Measurements from ENCODE around the gene DDAH1.

Gene DDAH1

GRCh38 chr1:85303440-85304162 lies 161.4 kb downstream of the DDAH1 start:
- no peak for DNase-seq (ENCODE audit: low read depth)

- no peak for DNase-seq (ENCODE audit: low read depth)
Observed at GRCh38 chr1:85300140-85300539, 164.8 kb downstream of the DDAH1 start.

DNA sequence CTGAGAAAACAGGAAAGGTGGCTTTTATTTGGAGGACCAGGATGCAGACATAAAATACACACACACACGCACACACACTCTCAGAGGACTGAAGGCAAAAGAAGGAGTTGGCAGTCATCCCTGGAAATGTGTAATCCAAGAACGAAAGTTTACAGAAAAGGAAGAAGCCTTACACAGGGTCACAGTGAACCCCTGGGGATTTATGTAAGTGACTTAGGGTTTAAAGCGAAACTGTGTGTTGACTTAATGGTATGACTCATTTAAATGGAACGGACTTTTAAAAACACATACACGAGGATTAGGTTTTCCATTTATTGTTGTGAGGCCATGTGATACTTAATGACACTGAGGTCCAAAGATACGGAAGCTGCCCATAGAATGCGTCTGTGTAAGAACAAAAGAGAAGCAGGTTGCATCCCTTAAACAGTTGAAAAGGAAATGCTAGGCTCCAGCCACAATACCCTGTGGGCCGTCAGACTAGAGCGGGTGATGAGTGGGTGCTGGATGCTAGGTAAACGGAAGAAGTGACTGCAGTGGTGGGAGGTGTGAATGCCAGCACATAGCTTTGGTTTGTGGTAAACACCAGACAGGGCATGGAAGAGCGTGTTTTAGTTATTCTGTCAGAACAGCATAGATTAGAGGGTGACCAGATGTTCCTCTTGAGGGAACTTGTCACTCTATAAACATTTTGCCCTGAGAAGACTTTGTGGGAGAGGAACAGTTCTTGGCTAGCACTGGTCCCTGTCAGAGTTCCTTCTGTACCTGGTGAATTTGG lies 166.9 kb downstream of the DDAH1 start:
- DNase-seq (ENCODE audit: low read depth): peak; percentile 75

DNA sequence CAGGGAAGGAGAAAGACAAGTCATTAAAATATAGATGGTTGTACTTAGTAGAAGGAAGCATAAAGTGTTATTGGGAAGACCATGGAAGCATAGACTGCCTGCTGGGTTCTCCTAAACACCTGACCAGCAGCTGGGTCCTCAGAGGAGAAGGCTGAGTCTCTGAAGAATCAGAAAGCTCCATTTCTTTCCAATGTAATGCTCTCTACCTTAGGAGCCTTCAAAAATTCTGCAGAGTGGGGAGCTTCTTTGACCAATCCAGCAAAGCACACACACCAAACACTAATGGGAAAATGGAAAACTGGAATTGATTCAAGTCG lies 167.5 kb downstream of the DDAH1 start:
- no peak for DNase-seq (ENCODE audit: low read depth)

DNA sequence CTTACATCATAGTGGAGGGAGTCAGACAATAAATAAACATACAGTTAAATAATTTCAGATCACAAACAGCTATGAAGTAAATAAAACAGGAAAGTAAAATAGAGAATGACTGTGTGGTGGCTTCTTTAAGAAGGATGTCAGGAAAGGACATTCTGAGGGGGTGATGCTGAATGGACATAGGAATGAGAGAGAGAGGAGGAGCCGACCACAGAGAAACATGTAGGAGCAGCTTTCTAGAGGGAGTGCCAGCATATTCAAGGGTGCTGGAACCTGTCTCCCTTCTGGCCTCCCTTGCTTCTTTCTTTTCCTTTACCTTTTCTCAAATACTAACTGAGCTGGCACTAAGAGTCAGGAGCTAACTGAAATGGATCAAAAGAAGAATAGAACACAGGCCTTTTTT lies 168.0 kb downstream of the DDAH1 start:
- no peak for DNase-seq (ENCODE audit: low read depth)

DNA sequence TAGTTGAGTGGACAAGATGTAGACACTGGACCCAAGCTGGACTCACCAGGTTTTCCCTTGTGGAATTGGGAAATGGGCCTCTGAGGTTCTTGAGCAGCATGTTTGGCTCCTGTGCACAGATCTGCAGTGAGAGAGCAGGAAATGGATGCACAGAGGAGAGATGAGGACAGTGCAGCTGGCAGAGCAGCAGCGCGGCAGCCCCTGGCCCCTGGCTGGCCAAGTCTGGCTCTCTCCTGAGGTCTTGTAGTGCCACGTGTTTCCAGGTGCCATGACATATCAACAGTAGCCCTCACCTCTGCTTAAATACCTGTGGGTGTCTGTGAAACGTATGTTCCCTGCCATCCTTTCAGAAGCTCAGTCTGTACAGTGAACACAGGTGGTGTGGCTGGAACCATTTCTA lies 169.3 kb downstream of the DDAH1 start:
- DNase-seq (ENCODE audit: low read depth): no peak

DNA sequence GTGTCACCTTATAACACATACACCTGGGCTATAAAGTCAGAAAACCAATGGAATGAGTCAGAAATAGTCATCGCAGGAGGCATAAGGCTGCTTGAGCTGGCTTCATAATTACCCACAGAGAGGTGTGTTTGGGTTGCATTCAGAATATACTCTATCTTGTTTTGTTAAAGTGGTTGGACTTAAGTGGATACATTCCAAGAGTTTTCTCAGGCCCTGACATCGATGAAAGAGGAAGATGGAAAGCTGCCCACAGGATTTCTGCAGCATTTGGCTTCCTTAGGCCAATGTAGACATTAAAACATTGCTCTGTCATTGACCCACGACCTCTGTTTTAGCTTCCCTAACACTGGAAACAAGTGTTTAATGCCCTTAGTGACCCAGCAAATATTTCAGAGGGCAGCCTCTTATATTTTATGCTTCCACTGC lies 169.9 kb downstream of the DDAH1 start:
- DNase-seq (ENCODE audit: low read depth): no peak

GRCh38 chr1:85290826-85291225 lies 174.1 kb downstream of the DDAH1 start:
- DNase-seq (ENCODE audit: low read depth): no peak

- DNase-seq (ENCODE audit: low read depth): no peak
Observed at GRCh38 chr1:85289848-85290335, 175.1 kb downstream of the DDAH1 start.

DNA sequence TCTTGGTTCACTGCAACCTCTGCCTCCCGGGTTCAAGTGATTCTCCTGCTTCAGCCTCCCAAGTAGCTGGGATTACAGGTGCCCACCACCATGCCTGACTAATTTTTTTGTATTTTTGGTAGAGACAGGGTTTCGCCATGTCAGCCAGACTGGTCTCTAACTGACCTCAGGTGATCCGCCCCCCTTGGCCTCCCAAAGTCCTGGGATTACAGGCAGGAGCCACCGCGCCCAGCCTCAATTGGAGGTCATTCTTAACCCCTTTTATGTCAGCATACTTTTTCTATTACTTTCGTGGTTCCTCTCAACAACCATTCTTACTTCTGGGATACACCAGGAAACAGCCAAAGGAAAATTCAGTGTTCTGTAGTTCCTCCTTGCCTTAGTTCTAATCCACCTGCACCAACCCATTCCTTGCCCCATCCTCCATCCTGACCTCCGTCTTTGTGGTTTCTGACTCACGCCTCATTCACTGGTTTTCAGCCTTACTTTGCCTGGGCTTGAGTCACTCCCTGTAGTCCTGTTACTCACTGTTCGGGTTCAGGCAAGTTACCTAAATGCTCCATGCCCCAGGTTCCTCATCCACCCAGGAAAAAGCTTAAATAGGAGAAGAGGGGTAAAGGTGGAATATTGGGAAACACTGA lies 175.6 kb downstream of the DDAH1 start:
- no peak for DNase-seq (ENCODE audit: low read depth)

- DNase-seq (ENCODE audit: low read depth): no peak
Observed at GRCh38 chr1:85284202-85284601, 180.8 kb downstream of the DDAH1 start.

GRCh38 chr1:85283475-85284199 lies 181.3 kb downstream of the DDAH1 start:
- DNase-seq (ENCODE audit: low read depth): no peak

DNA sequence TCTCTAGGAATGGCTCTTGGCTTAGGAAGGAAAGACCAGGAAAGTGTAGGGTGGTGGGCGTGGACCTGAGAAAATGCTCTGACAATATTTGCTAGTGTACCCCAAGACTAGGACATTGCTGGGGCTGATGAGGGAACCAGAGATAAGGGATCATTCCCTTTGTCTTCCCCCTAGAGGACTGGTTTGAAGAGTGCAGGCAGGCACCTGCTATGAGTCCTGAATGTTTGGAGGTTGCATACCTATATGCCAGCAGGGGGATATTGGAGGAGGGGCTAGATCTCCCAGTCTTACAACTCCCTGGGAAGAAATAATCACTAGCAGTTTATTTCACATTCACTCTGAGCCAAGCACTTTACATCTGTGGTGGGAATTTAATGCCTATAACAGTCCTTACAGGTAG lies 182.5 kb downstream of the DDAH1 start:
- no peak for DNase-seq (ENCODE audit: low read depth)

GRCh38 chr1:85280636-85281035 lies 184.3 kb downstream of the DDAH1 start:
- no peak for DNase-seq (ENCODE audit: low read depth)

DNA sequence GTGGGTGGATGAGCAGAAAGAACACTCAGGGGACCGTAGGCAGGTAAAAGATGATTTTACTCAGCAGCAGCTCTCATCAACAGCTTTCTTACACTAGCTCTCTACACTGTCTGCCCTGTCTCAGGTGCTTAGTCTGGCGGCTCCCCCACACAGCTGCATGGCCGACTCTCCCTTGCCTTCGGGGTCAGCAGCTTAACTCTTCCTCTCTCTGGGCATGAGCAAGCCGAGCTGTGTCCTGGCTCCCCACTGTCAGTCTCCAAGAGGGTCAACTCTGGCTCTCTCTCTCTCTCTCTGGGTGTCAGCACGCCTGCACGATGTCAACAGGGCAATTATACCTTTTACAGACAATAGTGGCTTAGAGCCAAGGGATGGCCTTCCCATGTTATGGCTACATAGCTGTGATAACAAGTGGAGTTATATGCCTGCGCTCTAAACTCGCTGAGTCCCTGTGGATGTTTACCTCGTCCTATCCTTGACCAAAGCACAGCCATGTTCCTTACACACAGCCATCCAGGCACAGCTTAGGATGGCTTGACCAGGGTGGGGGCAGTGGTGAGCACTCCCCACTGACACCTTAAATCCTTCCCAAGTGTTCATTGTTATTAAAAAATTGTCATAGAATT lies 185.4 kb downstream of the DDAH1 start:
- DNase-seq (ENCODE audit: low read depth): no peak

GRCh38 chr1:85278853-85279314 lies 186.1 kb downstream of the DDAH1 start:
- DNase-seq (ENCODE audit: low read depth): no peak

DNA sequence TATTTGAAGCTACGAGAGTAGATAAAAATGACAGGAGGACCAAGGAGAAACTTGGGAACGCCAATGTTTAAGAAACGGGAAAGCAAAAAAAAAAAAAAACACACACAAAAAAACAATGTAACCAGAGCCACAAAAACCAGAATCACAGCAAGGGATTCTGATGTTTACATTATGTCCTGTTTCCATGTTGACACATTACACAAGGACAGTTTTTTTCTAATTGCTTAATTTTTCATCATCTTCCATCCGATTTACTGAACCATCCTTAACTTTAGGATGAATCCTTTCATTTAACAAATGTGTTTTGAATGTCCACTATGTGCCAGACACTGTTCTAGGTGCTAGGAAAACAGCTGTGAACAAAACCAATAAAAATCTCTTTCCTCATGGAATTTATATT lies 187.2 kb downstream of the DDAH1 start:
- no peak for DNase-seq (ENCODE audit: low read depth)

GRCh38 chr1:85276978-85277639 lies 187.8 kb downstream of the DDAH1 start:
- no peak for DNase-seq (ENCODE audit: low read depth)

- peak; percentile 95 for DNase-seq (ENCODE audit: low read depth)
Observed at GRCh38 chr1:85276215-85276977, 188.6 kb downstream of the DDAH1 start, which contains the start of gene BCL10. TSS of gene BCL10 (minus strand) at chr1:85276632. CDS start at chr1:85276352, 280 bp downstream.

GRCh38 chr1:85275701-85276214 lies 189.2 kb downstream of the DDAH1 start:
- no peak for DNase-seq (ENCODE audit: low read depth)

All from activated T-cell treated with anti-CD3 and anti-CD28 coated beads for 24 hours (primary cell).